Sigmoid colon (tissue), 4 donors: ENCODE data around the gene METRNL.

ENCODE experiments used
- EP300 ChIP-seq, 4 donors: sonication (generic); formaldehyde crosslinking; IDR thresholded peaks; one replicate each; pipeline ENCODE4 v1.6.1; 2017; ENCODE audit warnings: antibody characterized with exemption in 4 of 4
- POLR2A ChIP-seq, 2 donors: fragments of 450-650 bp; IDR thresholded peaks; one replicate each; pipeline ENCODE4 v1.6.1; 2016; ENCODE audit warnings: antibody characterized with exemption in 2 of 2, mild to moderate bottlenecking in 2 of 2, moderate library complexity in 2 of 2
- POLR2AphosphoS5 ChIP-seq, 4 donors: sonication (generic); formaldehyde crosslinking; IDR thresholded peaks; one replicate each; pipeline ENCODE4 v1.6.1; 2017; ENCODE audit warnings: antibody characterized with exemption in 4 of 4
- TF ChIP-seq, protein P1 (sequence below), 4 experiments: fragments of 450-650 bp in 3 of 4; fragments of 200-600 bp in 1 of 4; IDR thresholded peaks; one replicate each; pipeline ENCODE4 v1.5.1; 2016 to 2019; ENCODE audit warnings: antibody characterized with exemption in 4 of 4, mild to moderate bottlenecking in 3 of 4, moderate library complexity in 2 of 4

DNA sequence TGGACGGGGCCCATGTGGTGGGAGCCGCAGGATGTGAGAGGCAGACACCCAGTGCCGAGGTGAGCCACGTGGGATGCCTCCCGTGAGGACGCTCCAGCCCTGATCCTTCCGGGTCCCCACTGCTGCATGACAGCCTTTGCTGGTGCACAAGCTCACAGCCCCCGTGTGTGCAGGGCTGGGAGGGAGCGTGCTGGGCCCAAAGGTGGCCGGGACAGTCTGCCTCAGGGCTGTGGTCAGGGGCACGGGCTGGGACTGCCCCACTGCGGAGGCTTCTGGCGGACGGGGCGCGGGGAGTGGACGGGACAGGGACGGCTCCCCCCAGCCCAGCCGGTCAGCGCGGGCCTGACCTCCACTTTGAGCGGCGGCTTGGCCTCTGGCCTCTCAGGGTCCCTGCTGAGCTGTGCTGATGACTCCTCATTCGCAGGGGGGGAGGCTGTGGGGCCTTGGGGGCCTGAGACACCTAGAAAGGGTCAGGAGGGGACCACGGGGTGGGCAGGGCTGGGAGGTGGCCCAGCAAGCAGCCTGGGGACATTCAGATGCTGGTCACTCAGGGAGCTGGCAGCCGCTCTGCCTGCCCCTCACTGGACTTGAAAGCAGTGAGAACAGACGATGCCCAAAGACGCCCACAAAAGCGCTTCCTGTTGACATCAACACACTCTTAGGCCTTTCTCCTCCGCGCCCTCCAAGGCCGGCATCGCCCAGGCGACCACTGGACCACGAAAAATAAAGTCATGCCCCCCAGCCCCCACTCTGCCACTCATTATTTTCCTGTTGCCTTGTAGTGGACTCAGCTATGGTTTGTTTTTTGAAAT lies 9.3 kb upstream of the METRNL start:
- TF ChIP-seq, protein P1, sequence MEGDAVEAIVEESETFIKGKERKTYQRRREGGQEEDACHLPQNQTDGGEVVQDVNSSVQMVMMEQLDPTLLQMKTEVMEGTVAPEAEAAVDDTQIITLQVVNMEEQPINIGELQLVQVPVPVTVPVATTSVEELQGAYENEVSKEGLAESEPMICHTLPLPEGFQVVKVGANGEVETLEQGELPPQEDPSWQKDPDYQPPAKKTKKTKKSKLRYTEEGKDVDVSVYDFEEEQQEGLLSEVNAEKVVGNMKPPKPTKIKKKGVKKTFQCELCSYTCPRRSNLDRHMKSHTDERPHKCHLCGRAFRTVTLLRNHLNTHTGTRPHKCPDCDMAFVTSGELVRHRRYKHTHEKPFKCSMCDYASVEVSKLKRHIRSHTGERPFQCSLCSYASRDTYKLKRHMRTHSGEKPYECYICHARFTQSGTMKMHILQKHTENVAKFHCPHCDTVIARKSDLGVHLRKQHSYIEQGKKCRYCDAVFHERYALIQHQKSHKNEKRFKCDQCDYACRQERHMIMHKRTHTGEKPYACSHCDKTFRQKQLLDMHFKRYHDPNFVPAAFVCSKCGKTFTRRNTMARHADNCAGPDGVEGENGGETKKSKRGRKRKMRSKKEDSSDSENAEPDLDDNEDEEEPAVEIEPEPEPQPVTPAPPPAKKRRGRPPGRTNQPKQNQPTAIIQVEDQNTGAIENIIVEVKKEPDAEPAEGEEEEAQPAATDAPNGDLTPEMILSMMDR (IDR thresholded peaks at IDR 0.05) = no peak
- TF ChIP-seq EP300 (IDR thresholded peaks at IDR 0.05) (no peak), POLR2A (IDR thresholded peaks at IDR 0.05) (no peak), POLR2AphosphoS5 (IDR thresholded peaks at IDR 0.05) (no peak)
